HEK293 (cell line): ENCODE results near the gene HDAC1.

Experiments used
- AEBP2 ChIP-seq: fragments of 450-650 bp; formaldehyde crosslinking; IDR thresholded peaks from 2 replicates; pipeline ENCODE4 v1.5.1; 2016; ENCODE audit warnings: missing biosample characterization, missing genetic modification characterization, borderline replicate concordance
- GFI1B ChIP-seq: fragments of 450-650 bp; formaldehyde crosslinking; IDR thresholded peaks from 2 replicates; pipeline ENCODE4 v1.5.1; 2016; ENCODE audit warnings: missing biosample characterization, missing genetic modification characterization
- KLF1 ChIP-seq: fragments of 450-650 bp; formaldehyde crosslinking; IDR thresholded peaks from 2 replicates; pipeline ENCODE4 v1.5.1; 2016; ENCODE audit warnings: missing biosample characterization, missing genetic modification characterization
- MZF1 ChIP-seq: fragments of 450-650 bp; formaldehyde crosslinking; IDR thresholded peaks from 2 replicates; pipeline ENCODE4 v1.5.1; 2017; ENCODE audit warnings: missing biosample characterization, missing genetic modification characterization, borderline replicate concordance
- PRDM1 ChIP-seq: fragments of 450-650 bp; formaldehyde crosslinking; IDR thresholded peaks from 2 replicates; pipeline ENCODE4; 2016; ENCODE audit warnings: missing biosample characterization, missing genetic modification characterization
- RBAK ChIP-seq: fragments of 450-650 bp; formaldehyde crosslinking; IDR thresholded peaks from 2 replicates; pipeline ENCODE4 v1.5.1; 2016; ENCODE audit warnings: missing biosample characterization, missing genetic modification characterization
- REPIN1 ChIP-seq: fragments of 450-650 bp; formaldehyde crosslinking; IDR thresholded peaks from 2 replicates; pipeline ENCODE4 v1.5.1; 2017; ENCODE audit warnings: missing biosample characterization, missing genetic modification characterization, low read depth
- TRIM28 ChIP-seq: IDR thresholded peaks from 2 replicates; pipeline ENCODE4 v1.6.1; 2011; ENCODE audit warnings: low read length, control low read depth, borderline replicate concordance
- ZIC2 ChIP-seq: fragments of 450-650 bp; formaldehyde crosslinking; IDR thresholded peaks from 2 replicates; pipeline ENCODE4 v1.5.1; 2016; ENCODE audit warnings: missing biosample characterization, missing genetic modification characterization
- ZNF140 ChIP-seq: fragments of 450-650 bp; formaldehyde crosslinking; IDR thresholded peaks from 2 replicates; pipeline ENCODE4 v1.5.1; 2016; ENCODE audit warnings: missing biosample characterization, missing genetic modification characterization
- ZNF146 ChIP-seq: fragments of 450-650 bp; formaldehyde crosslinking; IDR thresholded peaks from 2 replicates; pipeline ENCODE4 v1.5.1; 2016; ENCODE audit warnings: missing biosample characterization, missing genetic modification characterization
- ZNF157 ChIP-seq: fragments of 450-650 bp; formaldehyde crosslinking; IDR thresholded peaks from 2 replicates; pipeline ENCODE4 v1.5.1; 2016; ENCODE audit warnings: missing biosample characterization, missing genetic modification characterization
- ZNF169 ChIP-seq: fragments of 450-650 bp; formaldehyde crosslinking; IDR thresholded peaks from 2 replicates; pipeline ENCODE4 v1.5.1; 2016; ENCODE audit warnings: missing biosample characterization, missing genetic modification characterization
- ZNF211 ChIP-seq: fragments of 450-650 bp; formaldehyde crosslinking; IDR thresholded peaks from 2 replicates; pipeline ENCODE4 v1.5.1; 2016; ENCODE audit warnings: low read depth, missing biosample characterization, missing genetic modification characterization
- ZNF248 ChIP-seq: fragments of 450-650 bp; formaldehyde crosslinking; IDR thresholded peaks from 2 replicates; pipeline ENCODE4 v1.5.1; 2017; ENCODE audit warnings: missing biosample characterization, missing genetic modification characterization
- ZNF394 ChIP-seq: fragments of 450-650 bp; formaldehyde crosslinking; IDR thresholded peaks from 2 replicates; pipeline ENCODE4 v1.5.1; 2016; ENCODE audit warnings: missing biosample characterization, missing genetic modification characterization, mild to moderate bottlenecking, moderate library complexity, borderline replicate concordance
- ZNF449 ChIP-seq: fragments of 450-650 bp; formaldehyde crosslinking; IDR thresholded peaks from 2 replicates; pipeline ENCODE4 v1.5.1; 2017; ENCODE audit warnings: missing biosample characterization, mild to moderate bottlenecking, missing genetic modification characterization, moderate library complexity
- ZNF48 ChIP-seq: fragments of 450-650 bp; formaldehyde crosslinking; IDR thresholded peaks from 2 replicates; pipeline ENCODE4 v1.5.1; 2016; ENCODE audit warnings: missing biosample characterization, missing genetic modification characterization
- ZNF521 ChIP-seq: fragments of 450-650 bp; formaldehyde crosslinking; IDR thresholded peaks from 2 replicates; pipeline ENCODE4 v1.5.1; 2017; ENCODE audit warnings: missing biosample characterization, mild to moderate bottlenecking, missing genetic modification characterization
- ZNF530 ChIP-seq: fragments of 450-650 bp; formaldehyde crosslinking; IDR thresholded peaks from 2 replicates; pipeline ENCODE4 v1.5.1; 2016; ENCODE audit warnings: low read depth, missing biosample characterization, missing genetic modification characterization
- ZNF555 ChIP-seq: fragments of 450-650 bp; formaldehyde crosslinking; conservative IDR thresholded peaks from 2 replicates; pipeline ENCODE4 v1.5.1; 2017; ENCODE audit warnings: missing biosample characterization, mild to moderate bottlenecking, missing genetic modification characterization, inconsistent platforms
- ZNF561 ChIP-seq: fragments of 450-650 bp; IDR thresholded peaks from 2 replicates; pipeline ENCODE4 v1.5.1; 2018; ENCODE audit warnings: missing biosample characterization, missing genetic modification characterization, borderline replicate concordance
- ZNF585B ChIP-seq: fragments of 450-650 bp; formaldehyde crosslinking; IDR thresholded peaks from 2 replicates; pipeline ENCODE4 v1.5.1; 2016; ENCODE audit warnings: missing biosample characterization, missing genetic modification characterization
- ZNF639 ChIP-seq: fragments of 450-650 bp; formaldehyde crosslinking; IDR thresholded peaks from 2 replicates; pipeline ENCODE4 v1.5.1; 2016; ENCODE audit warnings: missing biosample characterization, missing genetic modification characterization
- ZNF692 ChIP-seq: fragments of 450-650 bp; formaldehyde crosslinking; IDR thresholded peaks from 2 replicates; pipeline ENCODE4 v1.5.1; 2016; ENCODE audit warnings: missing biosample characterization, missing genetic modification characterization
- ZNF792 ChIP-seq: fragments of 450-650 bp; formaldehyde crosslinking; IDR thresholded peaks from 2 replicates; pipeline ENCODE4 v1.5.1; 2016; ENCODE audit warnings: missing biosample characterization, missing genetic modification characterization
- TF ChIP-seq, protein P1 (sequence below): fragments of 450-650 bp; formaldehyde crosslinking; IDR thresholded peaks from 2 replicates; pipeline ENCODE4 v1.5.1; 2016; ENCODE audit warnings: missing biosample characterization, missing genetic modification characterization
- TF ChIP-seq, protein P2 (sequence below): fragments of 450-650 bp; formaldehyde crosslinking; IDR thresholded peaks from 2 replicates; pipeline ENCODE4 v1.5.1; 2017; ENCODE audit warnings: missing biosample characterization, missing genetic modification characterization
- TF ChIP-seq, protein P3 (sequence below): fragments of 450-650 bp; formaldehyde crosslinking; IDR thresholded peaks from 2 replicates; pipeline ENCODE4 v1.5.1; 2016; ENCODE audit warnings: missing biosample characterization, missing genetic modification characterization

Gene HDAC1

GRCh38 chr1:32272557-32273390 is 19.1 kb upstream of the HDAC1 start (continued):
- TF ChIP-seq ZNF692 (tag by site-specific recombination): no peak
- TF ChIP-seq AEBP2 (tag by site-specific recombination): no peak
- TF ChIP-seq MZF1: no peak
- TF ChIP-seq ZNF169: no peak
- 0 out of 2 replicates have a peak, but pooled peaks have one; percentile 51 for TF ChIP-seq PRDM1
- TF ChIP-seq ZIC2 (tag by site-specific recombination): no peak
- no peak for TF ChIP-seq ZNF449 (tag by site-specific recombination)
- TF ChIP-seq ZNF394 (tag by site-specific recombination): no peak
- TF ChIP-seq, protein P1, sequence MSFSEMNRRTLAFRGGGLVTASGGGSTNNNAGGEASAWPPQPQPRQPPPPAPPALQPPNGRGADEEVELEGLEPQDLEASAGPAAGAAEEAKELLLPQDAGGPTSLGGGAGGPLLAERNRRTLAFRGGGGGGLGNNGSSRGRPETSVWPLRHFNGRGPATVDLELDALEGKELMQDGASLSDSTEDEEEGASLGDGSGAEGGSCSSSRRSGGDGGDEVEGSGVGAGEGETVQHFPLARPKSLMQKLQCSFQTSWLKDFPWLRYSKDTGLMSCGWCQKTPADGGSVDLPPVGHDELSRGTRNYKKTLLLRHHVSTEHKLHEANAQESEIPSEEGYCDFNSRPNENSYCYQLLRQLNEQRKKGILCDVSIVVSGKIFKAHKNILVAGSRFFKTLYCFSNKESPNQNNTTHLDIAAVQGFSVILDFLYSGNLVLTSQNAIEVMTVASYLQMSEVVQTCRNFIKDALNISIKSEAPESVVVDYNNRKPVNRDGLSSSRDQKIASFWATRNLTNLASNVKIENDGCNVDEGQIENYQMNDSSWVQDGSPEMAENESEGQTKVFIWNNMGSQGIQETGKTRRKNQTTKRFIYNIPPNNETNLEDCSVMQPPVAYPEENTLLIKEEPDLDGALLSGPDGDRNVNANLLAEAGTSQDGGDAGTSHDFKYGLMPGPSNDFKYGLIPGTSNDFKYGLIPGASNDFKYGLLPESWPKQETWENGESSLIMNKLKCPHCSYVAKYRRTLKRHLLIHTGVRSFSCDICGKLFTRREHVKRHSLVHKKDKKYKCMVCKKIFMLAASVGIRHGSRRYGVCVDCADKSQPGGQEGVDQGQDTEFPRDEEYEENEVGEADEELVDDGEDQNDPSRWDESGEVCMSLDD (tag by site-specific recombination): peak; percentile 44; the same call in 1 of the 2 replicates
- 0 out of 2 replicates have a peak, but pooled peaks have one; percentile 13 for TF ChIP-seq ZNF248 (tag by site-specific recombination)
- TF ChIP-seq ZNF530 (tag by site-specific recombination): no peak
- no peak for TF ChIP-seq ZNF792 (tag by site-specific recombination)
- no peak for TF ChIP-seq REPIN1 (tag by site-specific recombination)
- TF ChIP-seq ZNF140 (tag by site-specific recombination): no peak
- TF ChIP-seq KLF1 (tag by site-specific recombination): no peak
- TF ChIP-seq RBAK: no peak
- no peak for TF ChIP-seq ZNF555
- TF ChIP-seq ZNF639 (tag by site-specific recombination): no peak
- TF ChIP-seq ZNF561 (tag by site-specific recombination): no peak
- no peak for TF ChIP-seq ZNF211
- TF ChIP-seq ZNF146 (tag by site-specific recombination): no peak
- TF ChIP-seq, protein P2, sequence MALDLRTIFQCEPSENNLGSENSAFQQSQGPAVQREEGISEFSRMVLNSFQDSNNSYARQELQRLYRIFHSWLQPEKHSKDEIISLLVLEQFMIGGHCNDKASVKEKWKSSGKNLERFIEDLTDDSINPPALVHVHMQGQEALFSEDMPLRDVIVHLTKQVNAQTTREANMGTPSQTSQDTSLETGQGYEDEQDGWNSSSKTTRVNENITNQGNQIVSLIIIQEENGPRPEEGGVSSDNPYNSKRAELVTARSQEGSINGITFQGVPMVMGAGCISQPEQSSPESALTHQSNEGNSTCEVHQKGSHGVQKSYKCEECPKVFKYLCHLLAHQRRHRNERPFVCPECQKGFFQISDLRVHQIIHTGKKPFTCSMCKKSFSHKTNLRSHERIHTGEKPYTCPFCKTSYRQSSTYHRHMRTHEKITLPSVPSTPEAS: peak; percentile 96
- no peak for TF ChIP-seq ZNF521
- peak; percentile 47; the same call in 1 of the 2 replicates for TF ChIP-seq ZNF157 (tag by site-specific recombination)
- TF ChIP-seq TRIM28: no peak
- no peak for TF ChIP-seq GFI1B (tag by site-specific recombination)
- TF ChIP-seq, protein P3, sequence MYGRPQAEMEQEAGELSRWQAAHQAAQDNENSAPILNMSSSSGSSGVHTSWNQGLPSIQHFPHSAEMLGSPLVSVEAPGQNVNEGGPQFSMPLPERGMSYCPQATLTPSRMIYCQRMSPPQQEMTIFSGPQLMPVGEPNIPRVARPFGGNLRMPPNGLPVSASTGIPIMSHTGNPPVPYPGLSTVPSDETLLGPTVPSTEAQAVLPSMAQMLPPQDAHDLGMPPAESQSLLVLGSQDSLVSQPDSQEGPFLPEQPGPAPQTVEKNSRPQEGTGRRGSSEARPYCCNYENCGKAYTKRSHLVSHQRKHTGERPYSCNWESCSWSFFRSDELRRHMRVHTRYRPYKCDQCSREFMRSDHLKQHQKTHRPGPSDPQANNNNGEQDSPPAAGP: 0 out of 2 replicates have a peak, but pooled peaks have one; percentile 14
- TF ChIP-seq ZNF585B (tag by site-specific recombination): no peak
- TF ChIP-seq ZNF48 (tag by site-specific recombination): no peak
